AG10803 (cell line): Measurements from ENCODE around the gene KLHL17.
A peak's percentile ranks its signal among the peaks of the same experiment; 100 is the strongest.

Experiments used
- DNase-seq: peaks from one replicate; pipeline ENCODE4 v3.0.0; 2010; ENCODE audit warnings: low read depth
- H3K4me3 ChIP-seq: 2 replicates; pipeline ENCODE4 v1.5.1; 2011; ENCODE audit warnings: mild to moderate bottlenecking, low read length, control low read depth
- TF ChIP-seq, protein P1 (sequence below): conservative IDR thresholded peaks from 2 replicates; pipeline ENCODE4 v1.5.1; 2011; ENCODE audit warnings: mild to moderate bottlenecking, low read length, control low read depth, inconsistent platforms

The KLHL17 gene

DNA sequence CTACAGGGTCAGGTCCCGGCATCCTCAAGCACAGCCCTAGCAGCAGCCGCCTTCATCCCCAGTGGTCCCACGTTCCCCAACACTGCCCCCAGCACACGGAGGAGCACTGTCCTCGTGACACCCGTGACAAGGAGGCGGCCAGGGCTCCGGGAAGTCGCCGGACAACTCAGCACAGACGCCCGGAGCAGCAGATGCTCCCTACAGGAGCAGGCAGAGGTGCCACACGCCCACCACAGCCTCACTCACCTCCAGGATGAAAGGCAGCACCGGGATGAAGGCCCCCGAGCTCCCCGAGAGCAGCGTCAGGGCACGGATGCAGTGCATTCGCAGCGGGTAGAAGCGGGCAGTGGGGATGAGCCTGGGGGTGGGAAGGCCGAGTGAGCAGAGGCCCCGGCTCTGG is 9.5 kb upstream of the KLHL17 start:
- no peak for DNase-seq
- TF ChIP-seq, protein P1, sequence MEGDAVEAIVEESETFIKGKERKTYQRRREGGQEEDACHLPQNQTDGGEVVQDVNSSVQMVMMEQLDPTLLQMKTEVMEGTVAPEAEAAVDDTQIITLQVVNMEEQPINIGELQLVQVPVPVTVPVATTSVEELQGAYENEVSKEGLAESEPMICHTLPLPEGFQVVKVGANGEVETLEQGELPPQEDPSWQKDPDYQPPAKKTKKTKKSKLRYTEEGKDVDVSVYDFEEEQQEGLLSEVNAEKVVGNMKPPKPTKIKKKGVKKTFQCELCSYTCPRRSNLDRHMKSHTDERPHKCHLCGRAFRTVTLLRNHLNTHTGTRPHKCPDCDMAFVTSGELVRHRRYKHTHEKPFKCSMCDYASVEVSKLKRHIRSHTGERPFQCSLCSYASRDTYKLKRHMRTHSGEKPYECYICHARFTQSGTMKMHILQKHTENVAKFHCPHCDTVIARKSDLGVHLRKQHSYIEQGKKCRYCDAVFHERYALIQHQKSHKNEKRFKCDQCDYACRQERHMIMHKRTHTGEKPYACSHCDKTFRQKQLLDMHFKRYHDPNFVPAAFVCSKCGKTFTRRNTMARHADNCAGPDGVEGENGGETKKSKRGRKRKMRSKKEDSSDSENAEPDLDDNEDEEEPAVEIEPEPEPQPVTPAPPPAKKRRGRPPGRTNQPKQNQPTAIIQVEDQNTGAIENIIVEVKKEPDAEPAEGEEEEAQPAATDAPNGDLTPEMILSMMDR, result no peak

GRCh38 chr1:951364-951763 is 9.0 kb upstream of the KLHL17 start:
- no peak overlapping the region for H3K4me3 ChIP-seq
- DNase-seq, result peak; percentile 19
- TF ChIP-seq, protein P1, result peak; percentile 38

More for the DNA sequence above, 9.5 kb upstream of the KLHL17 start:
- no peak overlapping the region for H3K4me3 ChIP-seq

DNA sequence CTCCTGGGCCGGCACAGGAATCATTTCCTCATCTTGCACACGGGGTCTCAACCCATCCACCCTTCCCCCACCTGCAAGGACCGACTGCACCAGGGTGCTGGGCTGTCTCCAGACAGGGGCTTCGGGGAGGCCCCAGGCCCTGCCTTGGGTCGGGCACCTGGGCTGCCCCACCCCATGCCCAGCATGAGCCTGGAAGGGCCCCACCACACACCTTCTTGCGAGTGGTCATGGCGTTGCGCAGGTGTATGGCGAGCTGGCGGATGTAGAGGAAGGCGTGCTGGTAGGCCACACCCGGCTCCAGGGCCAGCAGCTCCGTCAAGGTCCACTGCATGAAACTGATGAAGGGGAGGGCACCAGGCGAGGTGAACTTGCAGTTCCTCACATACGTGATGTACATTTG is 8.2 kb upstream of the KLHL17 start:
- no peak overlapping the region for H3K4me3 ChIP-seq
- DNase-seq, result no peak
- TF ChIP-seq, protein P1, result no peak

- no peak for DNase-seq
- TF ChIP-seq, protein P1, result no peak
- no peak overlapping the region for H3K4me3 ChIP-seq
Measured at GRCh38 chr1:952603-953002, 7.8 kb upstream of the KLHL17 start.

GRCh38 chr1:953524-954320 is 6.7 kb upstream of the KLHL17 start:
- H3K4me3 ChIP-seq, result no peak overlapping the region
- no peak for DNase-seq
- TF ChIP-seq, protein P1, result no peak

DNA sequence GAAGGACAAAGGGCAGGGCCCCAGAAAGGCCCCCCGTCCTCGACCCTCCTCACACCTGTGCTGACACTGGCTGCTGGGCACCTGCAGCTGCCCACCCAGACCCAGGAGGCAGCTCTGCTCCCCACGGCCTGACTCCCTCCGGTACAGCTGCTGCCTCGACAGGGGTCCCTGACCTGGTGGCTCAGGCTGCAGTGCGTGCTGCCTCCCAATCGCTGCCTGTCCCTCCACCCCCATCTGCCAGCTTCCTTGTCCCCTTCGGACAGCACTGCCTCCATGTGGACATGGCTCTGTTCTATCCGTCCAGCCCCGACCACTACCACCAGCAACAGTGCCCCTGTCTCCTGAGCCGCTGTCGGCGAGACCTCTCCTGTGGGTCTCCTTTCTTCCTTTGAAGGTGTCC is 5.5 kb upstream of the KLHL17 start:
- TF ChIP-seq, protein P1, result no peak
- DNase-seq, result no peak
- H3K4me3 ChIP-seq, result no peak overlapping the region

DNA sequence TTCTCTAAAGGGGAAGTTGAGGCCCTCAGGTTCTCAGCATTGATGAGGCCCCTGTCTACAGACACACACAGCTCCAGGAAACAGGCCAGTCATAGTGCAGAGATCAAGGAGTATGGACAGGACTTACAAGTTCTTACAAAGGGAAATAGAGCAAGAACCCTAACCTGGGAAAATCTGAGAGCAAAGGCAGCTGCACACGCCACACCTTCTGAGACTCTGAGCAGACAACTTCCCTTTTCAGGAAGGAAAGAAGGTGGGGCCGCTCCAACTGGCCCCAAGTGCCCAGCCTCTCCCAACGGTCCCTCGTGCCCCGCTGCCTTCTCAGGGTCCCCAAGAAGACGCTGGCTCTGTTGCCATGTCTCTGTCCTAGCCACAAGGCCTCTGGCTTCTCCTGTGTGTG is 4.9 kb upstream of the KLHL17 start:
- DNase-seq, result no peak
- H3K4me3 ChIP-seq, result no peak overlapping the region
- TF ChIP-seq, protein P1, result no peak
